ENCODE data around the gene SRRD.
A peak's percentile ranks its signal among the peaks of the same experiment; 100 is the strongest.

SRRD gene

GRCh38 chr22:26482161-26482560, 1.5 kb upstream of the SRRD start:
- DNase-seq (ENCODE audit: low read depth): no peak

- DNase-seq (ENCODE audit: low read depth): no peak
Observed at GRCh38 chr22:26483043-26483438, 636 bp upstream of the SRRD start.

DNA sequence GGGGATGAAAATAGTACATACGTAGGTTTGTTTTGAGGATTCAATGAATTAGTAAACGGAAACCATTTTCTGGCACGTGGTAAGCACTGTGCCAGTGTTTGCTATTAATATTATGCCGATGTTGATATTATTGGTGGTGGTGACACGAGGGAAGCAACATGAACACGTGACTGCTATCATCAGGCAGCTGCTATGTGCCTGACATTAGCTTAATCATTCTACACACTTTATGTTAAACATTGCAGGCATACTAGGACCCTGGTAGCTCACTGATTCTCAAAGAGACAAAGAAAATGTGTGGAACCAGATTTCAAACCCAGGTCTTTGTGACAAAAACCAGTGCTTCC, 656 bp downstream of the SRRD start:
- no peak for DNase-seq (ENCODE audit: low read depth)

- no peak for DNase-seq (ENCODE audit: low read depth)
Observed at GRCh38 chr22:26485013-26485412, 1.3 kb downstream of the SRRD start.

- DNase-seq (ENCODE audit: low read depth): no peak
Observed at GRCh38 chr22:26485806-26486390, 2.2 kb downstream of the SRRD start.

- no peak for DNase-seq (ENCODE audit: low read depth)
Observed at GRCh38 chr22:26486394-26486793, 2.7 kb downstream of the SRRD start.

GRCh38 chr22:26487996-26488395, 4.3 kb downstream of the SRRD start:
- no peak for DNase-seq (ENCODE audit: low read depth)

DNA sequence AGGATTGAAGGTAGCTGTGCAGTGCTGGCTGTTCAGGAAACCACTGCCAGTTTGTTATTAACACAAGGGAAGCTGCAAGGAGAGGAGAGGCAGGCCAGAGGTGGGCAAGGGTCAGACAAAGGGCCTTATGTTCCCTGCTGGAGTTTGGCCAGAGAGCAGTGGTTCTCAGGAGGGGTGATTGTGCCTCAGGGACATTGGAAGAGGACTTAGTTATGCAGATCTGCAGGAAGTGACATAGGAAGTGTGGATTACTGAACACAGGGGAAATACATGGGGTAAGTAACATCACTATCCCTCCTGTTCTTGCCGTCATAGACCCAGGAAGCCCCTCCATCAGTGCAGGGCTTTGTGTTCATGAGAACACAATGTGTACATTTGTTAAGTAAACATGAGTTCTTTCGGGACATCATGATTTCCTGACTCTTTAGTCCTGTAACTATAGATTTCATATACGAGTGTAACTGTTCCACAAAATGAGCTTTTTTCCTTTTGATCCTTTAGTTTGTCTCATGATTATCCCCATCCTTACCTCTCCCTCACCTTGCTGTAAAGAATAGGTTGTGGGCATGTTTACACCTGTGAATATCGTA, 5.9 kb downstream of the SRRD start:
- DNase-seq (ENCODE audit: low read depth): no peak

- DNase-seq (ENCODE audit: low read depth): no peak
Observed at GRCh38 chr22:26492220-26492619, 8.5 kb downstream of the SRRD start.

DNA sequence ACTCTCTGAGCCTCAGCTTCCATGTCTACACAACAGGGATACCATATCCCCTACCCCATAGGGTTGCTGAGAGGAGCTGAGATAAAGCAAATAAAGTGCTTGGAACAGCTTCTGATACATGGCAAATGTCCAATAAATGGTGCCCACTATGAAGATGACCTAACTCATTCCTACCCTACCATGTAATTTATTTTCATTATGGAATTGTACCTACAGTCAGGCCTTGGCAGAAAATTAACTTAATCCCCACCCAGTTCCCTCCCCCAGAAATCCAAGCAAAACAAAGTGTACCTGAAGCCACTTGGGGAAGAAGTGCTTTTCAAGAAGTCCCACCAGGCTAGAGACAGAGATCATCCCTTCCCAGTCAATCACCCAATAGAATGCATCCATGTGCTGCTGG, 10.8 kb downstream of the SRRD start:
- DNase-seq (ENCODE audit: low read depth): no peak

DNA sequence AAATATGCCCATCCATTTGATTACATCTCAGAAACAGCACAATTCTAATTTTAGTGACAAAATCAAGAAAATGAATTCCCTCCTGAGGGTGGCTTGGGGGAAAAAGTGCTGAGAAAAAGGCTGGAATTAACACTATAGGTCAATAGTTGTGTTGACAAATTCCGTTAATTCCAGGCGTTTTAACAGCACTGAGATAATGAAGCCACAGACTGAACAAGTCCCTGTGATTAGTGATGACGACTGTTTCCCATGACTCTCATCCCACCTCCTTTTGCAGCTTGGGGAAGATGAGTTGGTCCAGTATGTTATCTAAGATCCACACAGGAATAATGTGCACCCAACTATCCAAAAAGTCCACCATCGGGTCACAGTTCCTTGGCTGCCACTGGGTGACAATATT, 12.8 kb downstream of the SRRD start:
- no peak for DNase-seq (ENCODE audit: low read depth)

GRCh38 chr22:26499188-26499703, 15.6 kb downstream of the SRRD start:
- DNase-seq (ENCODE audit: low read depth): no peak

DNA sequence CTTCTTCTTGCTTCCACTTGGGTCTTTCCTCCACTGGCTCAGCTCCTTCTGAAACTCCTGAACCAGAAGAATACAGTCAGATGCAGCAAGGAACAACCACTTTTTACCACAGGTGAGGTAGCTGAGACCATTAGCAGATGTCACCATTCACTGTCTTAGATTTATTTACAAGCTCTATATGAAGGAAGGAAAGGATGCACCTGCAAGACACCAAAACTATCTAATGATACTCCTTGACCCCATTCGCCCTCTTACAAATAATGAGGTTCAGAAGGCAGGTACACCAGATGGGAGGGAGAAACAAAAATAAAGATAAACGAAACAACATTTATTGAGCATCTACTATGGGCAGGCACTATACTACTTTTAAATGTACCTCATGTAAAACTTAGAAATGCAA, 18.3 kb downstream of the SRRD start:
- no peak for DNase-seq (ENCODE audit: low read depth)

DNA sequence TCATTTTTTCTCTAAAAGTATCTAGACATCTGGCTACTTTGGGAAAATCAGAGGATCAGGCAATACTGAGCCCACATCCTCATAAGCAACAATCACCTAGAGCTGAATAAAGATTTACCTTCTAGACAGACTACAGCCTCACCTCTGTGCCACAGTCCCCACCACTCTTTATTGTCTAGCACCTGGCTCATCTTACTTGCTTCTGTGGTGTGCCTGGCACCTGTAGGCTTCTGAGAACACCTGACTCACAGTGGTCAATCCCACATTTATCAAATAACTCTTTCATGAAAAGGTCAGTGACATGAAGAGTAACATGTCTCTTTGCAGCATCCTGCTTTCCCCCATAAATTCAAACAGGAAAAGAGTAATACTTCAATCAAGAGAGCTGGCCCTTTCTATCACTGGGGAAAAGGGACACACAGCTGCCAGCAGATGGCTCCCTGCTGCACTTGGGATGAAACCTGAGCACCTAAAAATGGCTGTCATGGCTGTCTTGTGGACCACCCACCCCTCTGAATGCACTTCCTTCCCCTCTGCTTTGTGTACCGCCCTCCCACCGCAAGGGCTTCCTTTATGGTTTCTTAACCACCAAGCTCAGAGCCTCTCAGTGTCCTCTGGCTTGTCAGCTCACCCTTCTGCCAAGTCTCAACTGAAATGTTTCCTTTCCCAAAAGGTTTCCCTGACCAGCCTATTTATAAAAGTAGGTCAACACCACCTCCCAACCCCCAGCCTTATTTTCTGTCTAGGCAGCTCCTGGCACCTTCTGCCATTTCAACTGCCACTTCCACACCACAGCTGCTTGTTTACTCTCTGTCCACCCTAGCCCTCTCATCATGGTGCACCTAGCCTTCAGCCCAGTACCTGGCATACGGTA, 19.2 kb downstream of the SRRD start:
- peak; percentile 16 for DNase-seq (ENCODE audit: low read depth)

GRCh38 chr22:26503758-26504157, 20.1 kb downstream of the SRRD start:
- DNase-seq (ENCODE audit: low read depth): no peak

DNA sequence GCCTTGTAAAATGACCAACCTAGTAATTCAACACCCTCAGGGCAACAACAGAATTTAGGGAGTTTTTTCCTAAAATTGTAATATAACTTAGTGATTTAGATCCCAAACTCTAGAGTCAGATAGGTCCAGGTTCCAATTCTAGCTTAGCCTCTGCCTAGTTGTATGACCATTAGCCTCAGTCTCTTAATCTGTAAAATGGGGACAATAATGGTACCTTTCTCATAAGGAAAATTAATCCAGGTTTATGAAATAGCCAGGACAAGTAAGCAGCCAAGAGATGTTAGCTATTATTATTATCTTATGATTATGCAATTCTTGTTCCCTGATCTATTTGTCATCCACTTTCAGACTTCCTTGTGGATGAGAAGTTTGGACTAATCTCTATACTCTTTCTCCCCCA, 24.5 kb downstream of the SRRD start:
- DNase-seq (ENCODE audit: low read depth): no peak

DNA sequence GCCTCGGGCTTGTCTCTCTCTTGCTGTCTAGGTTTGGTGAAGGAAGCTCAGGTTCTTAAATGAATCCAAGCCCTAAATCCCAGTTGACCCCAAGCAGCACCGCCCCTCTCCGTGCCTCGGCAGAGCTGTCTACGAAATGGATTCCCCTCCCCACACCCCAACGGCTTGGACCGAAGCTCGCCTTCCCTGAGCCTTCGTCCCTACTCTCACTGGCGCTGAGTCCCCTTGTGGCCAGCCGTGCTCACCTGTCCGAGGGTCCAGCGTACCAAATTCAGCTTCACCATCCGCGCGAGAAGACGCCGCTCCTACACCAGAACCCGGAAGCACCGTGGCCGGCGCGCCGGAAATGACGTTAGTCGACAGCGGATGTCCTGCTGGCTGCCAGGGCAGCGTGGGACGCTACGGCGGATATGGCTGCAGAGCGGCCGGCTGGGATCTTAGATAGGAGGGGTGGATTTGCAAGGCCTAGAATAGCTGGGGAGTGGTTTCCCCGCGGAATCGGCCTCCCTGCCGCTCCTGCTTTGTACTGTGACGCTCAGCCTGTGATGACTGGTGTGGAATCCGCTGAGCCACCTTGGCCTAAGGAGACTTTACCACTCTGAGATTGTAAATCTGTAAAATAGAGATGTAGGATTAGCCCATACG, 28.6 kb downstream of the SRRD start, which contains the start of gene TFIP11:
Gene TFIP11, minus strand, starts transcription at position 325 of the 645 bp plus-strand sequence. CDS start 2,201 bp downstream, outside the sequence.
- DNase-seq (ENCODE audit: low read depth): peak; percentile 66

GRCh38 chr22:26513838-26514237, 30.2 kb downstream of the SRRD start:
- DNase-seq (ENCODE audit: low read depth): no peak

DNA sequence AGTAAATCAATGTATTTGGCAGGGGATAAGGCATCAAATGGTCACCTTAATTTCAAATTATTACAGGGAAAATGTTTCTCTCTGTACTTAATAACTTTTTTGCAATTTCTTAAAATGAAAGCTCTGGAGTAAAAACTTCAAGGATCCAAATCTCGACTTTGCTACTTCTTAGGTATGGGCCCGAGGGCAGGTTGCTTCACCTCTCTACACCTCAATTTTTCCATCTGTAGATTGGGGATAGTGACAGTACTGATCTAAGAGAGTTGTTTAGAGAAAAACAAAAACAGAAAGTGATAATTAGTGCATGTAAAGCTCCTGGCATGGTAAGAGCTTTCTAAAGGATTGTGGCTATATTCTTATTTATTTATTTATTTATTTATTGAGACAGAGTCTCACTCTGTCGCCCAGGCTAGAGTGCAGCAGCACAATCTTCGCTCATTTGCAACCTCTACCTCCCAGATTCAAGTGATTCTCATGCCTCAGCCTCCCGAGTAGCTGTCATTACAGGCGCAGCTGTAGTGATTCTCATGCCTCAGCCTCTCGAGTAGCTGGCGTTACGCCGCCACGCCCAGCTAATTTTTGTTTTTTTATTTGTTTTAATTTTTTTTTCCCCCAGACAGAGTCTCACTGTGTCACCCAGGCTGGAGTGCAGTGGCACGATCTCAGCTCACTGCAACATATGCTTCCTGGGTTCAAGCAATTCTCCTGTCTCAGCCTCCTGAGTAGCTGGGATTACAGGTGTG, 30.9 kb downstream of the SRRD start:
- DNase-seq (ENCODE audit: low read depth): no peak

- DNase-seq (ENCODE audit: low read depth): no peak
Observed at GRCh38 chr22:26515931-26516330, 32.3 kb downstream of the SRRD start.

GRCh38 chr22:26516503-26516902, 32.8 kb downstream of the SRRD start:
- no peak for DNase-seq (ENCODE audit: low read depth)

DNA sequence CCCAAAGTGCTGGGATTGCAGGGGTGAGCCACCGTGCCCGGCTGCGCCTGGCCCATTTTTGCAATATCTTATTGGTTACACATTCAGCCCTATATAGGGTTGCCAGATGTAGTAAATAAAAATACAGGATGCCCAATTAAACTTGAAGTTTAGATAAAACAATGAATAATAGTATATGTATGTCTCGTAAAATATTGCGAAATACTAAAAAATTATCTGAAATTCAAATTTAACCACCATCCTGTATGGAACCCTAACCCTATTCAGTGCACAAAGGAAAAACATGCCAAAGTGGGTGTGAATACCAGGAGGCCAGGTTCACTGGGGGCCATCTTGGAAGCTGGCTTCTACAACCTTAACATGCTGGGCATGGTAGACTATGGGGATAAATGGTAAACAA, 33.8 kb downstream of the SRRD start:
- DNase-seq (ENCODE audit: low read depth): no peak
